Midbrain (tissue), 1 donor: Measurements from ENCODE around the gene CAPZB.

Experiments used
- DNase-seq: peaks from one replicate; lab custom pipeline; 2025; lab: John Stamatoyannopoulos, UW

Gene CAPZB

DNA sequence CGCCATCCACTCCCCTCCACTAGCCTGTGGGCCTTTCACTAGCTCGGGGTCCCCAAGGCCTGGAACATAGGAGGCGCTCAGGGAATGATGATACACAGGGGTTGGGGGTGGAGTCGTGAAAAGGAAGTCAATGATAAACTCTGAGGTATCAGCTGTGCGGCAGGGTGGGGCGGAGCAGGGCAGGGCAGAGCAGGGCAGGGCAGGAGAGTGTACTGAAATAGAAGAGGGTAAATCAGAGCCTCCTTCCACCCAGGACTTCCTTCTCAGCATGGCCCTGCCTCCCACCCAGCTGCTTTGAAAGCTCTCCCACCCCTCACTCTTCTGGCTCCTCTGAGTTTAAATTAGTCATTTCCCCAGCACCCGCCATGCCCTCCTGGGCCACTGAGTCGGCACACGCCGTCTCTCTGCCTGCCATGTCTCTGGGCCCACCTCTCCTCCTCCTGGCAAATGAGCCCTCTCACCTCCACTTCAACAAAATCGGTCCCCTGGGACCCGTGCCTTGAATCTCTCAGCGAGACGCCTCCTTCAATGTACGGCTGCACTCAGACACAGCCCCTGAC lies 16.9 kb downstream of the CAPZB start:
- no peak for DNase-seq

DNA sequence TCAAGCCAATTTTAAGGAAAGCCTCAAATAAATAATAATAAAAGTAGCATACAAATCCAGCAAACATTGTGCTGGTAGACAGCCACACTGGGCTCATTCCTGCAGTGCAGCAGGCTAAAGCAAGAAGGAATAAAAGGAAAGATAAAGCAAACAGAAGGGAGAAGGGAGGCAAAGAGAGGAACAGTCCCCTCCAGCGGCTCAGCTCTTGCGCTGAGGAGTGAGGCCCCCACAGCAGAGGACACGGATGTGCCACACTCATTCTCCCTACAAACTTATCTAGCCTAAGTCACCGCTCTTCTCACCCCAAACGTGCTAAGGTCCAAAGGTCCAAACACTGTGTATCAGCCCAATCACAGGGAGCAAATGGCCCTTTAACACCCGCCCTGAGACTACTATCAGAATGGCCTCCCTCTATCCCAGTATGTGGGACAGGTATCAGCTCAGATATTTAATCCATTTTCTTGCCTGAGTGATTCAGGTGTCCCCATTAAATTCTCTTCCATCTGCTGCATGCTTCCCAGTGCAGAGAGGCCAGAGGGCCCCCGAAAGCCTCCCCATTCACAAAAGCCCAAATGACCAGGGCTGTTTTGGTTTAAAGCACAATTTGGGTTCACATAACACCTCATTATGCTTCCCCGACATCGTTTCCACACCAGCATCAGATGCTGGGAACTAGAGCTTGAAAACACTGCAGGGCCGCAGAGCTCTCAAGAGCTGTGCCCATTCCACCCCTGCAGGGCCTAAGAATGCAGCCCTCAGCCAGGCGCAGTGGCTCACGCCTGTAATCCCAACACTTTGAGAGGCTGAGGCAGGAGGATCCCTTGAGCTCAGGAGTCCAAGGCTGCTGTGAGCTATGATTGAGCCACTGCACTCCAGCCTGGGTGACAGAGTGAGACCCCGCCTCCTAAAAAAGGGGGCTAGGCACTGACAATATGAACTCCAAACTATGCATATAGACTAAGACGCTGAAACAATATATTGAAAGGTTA lies 17.8 kb downstream of the CAPZB start:
- no peak for DNase-seq

- no peak for DNase-seq
Observed at GRCh38 chr1:19466112-19466561, 19.2 kb downstream of the CAPZB start.

DNA sequence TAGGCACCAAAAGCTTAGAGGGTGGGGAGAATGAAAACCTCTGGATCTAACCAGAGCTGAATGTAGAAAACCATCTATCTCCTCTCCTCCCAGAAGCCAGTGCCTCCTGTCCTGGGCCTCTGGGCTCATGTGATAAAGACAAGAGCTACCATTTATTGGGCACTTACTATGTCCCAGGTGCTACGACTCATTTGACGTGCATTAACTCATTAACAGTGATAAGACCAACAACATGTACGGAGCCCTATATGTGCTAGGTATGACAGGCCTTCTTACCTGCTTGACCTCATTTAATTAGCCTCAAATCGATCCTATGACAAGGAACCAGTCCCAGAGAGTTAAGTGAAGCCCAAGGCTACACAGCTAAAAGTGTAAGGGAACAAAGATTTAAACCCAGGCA lies 19.7 kb downstream of the CAPZB start:
- no peak for DNase-seq

DNA sequence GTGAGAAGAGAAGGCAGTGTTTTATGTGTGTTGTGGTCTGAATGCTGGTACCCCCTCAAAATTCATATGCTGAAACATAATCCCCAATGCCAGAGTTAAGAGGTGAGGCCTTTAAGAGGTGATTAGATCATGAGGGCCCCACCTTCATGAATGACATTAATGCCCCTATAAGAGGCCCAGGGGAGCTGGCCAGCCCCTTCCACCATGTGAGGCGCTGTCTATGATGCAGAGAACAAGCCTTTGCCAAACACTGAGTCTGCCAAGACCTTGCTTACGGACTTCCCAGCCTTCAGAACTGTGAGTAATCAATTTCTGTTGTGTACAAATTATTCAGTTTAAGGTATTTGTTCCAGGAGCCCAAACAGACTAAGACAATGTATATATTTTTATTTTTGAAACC lies 20.2 kb downstream of the CAPZB start:
- DNase-seq: no peak

GRCh38 chr1:19464696-19465095 lies 20.6 kb downstream of the CAPZB start:
- DNase-seq: no peak

- DNase-seq: no peak
Observed at GRCh38 chr1:19463504-19463803, 21.9 kb downstream of the CAPZB start.

DNA sequence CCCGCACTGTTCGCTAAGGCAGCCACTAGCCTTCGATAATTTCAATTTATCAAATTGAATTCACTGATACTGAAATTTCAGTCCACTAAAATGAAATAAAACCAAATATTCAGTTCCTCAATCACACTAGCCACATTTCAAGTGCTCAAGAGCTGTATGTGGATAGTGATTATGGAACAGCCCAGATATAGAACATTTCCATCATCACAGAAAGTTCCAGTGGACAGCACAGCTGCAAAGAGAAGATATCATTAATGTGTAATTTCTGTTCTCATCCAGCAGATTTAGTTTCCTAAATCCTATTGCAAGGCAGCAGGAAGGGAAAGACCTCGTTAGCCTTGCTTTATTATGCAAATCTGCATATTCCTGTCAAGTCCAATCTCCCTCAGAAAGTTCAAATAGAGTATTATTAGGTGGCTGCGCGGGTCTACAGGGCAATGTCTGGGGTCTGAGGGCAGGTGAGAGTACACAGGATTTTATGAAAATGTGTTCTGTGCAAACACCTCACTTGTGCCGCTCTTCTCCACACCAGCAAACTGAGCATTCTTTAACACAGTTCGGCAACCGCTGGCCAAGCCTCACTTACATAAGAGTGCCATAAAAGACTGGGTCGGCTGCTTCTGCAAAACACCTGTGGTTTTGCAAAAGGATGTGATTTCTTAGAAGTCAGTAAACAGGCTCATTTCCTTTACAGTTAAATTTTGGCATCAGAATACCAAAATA lies 22.4 kb downstream of the CAPZB start:
- DNase-seq: no peak

GRCh38 chr1:19461220-19461554 lies 24.2 kb downstream of the CAPZB start:
- DNase-seq: no peak

- no peak for DNase-seq
Observed at GRCh38 chr1:19460535-19461219, 24.7 kb downstream of the CAPZB start.

DNA sequence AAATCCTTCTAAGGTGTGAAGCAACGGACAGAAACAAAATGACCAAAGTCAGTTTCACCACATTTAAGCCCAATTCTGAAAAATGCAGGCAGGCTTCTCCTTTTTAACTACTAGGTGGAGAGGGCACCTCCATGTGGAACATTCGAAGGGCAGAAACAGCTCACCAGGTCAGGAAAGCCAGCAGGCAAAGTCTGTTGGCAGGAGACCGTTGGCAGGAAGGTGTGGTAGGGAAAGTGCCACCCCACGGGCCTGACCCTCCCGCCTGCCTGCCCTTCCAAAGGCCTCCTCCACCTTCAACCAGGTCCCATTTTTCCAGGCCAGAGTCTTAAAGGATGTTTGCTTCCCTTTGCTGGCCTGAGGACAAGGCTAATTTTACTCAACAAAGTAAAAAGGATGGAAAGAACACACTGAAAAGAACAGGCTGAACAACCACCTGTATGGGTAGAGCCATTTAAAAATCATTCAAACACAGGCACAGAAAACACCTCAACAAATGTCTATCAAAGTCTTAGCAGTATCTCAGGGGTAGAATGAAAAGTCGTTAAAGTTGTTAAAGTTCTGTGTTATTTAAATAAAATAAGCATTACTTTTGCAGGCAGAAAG lies 26.4 kb downstream of the CAPZB start:
- DNase-seq: no peak

GRCh38 chr1:19457607-19458006 lies 27.7 kb downstream of the CAPZB start:
- DNase-seq: no peak

DNA sequence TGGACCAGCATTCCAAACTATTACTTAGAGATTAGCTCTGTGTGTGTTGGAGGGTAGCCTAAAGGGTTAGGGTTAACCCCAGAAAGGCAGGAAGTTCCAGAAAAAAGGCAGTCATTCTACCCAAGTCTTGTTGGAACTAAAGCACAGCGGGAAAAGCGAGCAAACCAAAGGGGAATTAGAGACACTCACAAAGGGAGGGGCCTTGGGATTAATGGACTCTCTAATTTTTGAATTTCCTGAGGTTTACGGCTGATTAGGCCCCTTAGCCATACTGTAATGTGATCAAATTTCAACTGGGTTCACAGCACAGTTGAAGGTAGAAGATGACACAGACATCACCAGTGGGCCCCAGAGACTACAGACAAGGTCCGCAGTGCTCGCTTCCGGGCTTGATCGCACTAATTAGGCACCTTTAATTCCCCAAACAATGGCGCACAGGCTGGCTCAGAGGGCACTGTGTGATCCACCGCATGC lies 28.3 kb downstream of the CAPZB start:
- no peak for DNase-seq

- no peak for DNase-seq
Observed at GRCh38 chr1:19455353-19455752, 30.0 kb downstream of the CAPZB start.

DNA sequence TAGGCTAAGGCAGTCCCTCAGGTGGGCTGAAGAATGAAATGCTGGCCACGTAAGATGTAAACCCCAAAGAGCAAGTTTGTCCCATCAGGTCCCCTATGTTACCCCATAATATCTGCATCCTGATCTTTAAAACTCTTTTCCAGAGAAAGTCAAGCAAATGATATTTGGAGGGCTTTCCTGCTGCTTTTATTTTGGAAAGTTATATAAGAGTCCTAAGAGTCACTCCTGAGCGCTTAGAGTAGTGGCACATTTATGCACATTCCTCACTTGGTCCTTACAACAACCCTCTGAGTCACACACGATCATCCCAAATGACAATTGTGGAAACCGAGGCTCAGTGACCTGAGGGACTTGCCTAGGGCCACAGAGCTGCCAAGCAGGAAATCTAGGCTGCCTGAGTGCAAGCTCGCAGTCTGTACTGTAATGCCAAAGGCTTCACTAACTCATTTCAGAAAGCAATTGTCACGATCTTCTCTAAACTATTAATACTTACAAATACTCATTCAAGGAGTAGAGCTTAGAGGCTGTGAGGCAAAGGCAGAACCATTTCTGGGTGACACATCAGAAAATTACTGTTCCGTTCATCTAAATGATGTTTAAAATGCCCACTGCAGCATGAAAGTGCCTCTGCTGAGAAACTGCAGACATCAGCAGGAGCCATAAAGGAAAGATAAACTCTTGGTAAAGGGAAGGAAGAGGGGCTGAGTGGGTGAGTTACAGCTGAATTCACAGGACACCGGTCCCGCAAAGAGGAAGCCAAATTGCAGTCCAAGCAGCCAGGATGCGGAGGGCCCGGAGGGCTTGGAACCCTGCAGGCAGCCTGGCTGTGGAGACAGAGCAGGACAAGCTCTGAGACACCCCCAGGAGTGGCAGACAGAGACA lies 30.8 kb downstream of the CAPZB start:
- DNase-seq: peak; percentile 30

- no peak for DNase-seq
Observed at GRCh38 chr1:19453741-19454201, 31.6 kb downstream of the CAPZB start.

- DNase-seq: no peak
Observed at GRCh38 chr1:19452221-19452663, 33.1 kb downstream of the CAPZB start.

DNA sequence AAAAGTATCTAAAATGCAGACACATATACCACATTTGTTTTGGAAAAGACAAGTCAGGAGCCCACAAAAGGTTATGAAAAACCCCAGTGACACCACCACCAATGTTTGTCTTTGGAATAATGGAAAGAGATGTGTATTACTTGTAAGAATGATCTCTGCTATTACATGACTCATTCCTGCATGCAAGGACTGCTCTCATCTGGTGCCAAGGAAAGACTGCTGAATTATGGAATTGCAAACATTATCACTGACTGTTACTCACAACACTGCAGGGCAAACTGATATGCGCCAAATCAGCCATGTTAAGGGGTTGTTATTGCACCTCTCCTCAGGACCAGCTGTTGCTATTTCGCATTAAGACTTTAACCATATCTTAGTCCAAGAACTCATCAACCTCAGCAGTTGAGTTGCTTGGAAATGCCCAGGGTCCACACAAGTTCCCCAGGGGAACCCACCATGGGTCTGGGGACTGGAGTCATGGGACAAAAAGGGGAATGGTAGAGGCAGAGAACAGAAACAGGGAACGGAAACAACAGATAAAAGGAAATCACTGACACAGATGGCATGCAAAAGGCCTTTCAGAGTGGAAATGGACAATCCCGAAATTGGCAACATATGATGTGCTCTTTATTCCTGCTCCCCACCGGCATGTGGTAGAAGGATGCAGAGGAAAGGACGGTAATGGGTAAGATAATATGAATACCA lies 34.4 kb downstream of the CAPZB start:
- no peak for DNase-seq

DNA sequence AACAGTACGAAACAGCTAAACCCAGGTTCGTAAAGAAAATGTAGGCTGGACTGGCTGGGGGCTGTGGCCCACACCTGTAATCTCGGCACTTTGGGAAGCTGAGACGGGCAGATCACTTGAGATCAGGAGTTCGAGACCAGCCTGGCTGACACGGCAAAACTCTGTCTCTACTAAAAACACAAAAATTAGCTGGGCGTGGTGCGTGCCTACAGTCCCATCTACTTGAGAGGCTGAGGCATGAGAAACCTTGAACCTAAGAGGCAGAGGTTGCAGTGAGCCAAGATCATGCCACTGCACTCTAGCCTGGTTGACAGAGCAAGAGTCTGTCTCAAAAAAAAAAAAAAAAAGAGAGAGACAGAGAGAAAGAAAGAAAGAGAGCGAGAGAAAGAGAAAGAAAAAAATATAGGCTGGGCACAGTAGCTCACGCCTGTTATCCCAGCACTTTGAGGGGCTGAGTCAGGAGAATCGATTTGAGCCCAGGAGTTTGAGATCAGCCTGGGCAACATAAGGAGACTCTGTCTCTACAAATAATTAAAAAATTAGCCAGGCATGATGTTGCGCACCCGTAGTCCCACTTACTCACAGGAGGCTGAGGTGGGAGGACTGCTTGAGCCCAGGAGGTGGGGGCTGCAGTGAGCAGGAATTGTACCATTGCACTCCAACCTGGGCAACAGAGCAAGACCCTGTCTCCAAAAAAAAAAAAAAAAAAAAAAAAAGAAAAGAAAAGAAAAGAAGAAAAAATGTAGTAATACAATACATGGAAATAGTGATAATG lies 35.7 kb downstream of the CAPZB start:
- no peak for DNase-seq
